Measurements from ENCODE around the gene ZNF609.

ZNF609 gene

GRCh38 chr15:64503197-64503596 is 42.8 kb downstream of the ZNF609 start:
- no peak for DNase-seq (ENCODE audit: low read depth in 2 of 2)

- no peak for DNase-seq (ENCODE audit: low read depth in 2 of 2)
Measured at GRCh38 chr15:64503640-64504039, 43.3 kb downstream of the ZNF609 start.

- peak; percentile 5 to 13 for DNase-seq (ENCODE audit: low read depth in 2 of 2)
Measured at GRCh38 chr15:64507293-64507802, 47.0 kb downstream of the ZNF609 start.

- no peak for DNase-seq (ENCODE audit: low read depth in 2 of 2)
Measured at GRCh38 chr15:64507845-64508244, 47.5 kb downstream of the ZNF609 start.

GRCh38 chr15:64513823-64514222 is 53.4 kb downstream of the ZNF609 start:
- no peak for DNase-seq (ENCODE audit: low read depth in 2 of 2)

GRCh38 chr15:64515196-64515595 is 54.8 kb downstream of the ZNF609 start:
- DNase-seq (ENCODE audit: low read depth in 2 of 2), result no peak

- DNase-seq (ENCODE audit: low read depth in 2 of 2), result no peak
Measured at GRCh38 chr15:64515825-64516224, 55.4 kb downstream of the ZNF609 start.

GRCh38 chr15:64519897-64520296 is 59.5 kb downstream of the ZNF609 start:
- DNase-seq (ENCODE audit: low read depth in 2 of 2), result no peak

- DNase-seq (ENCODE audit: low read depth in 2 of 2), result no peak
Measured at GRCh38 chr15:64521201-64521600, 60.8 kb downstream of the ZNF609 start.

- DNase-seq (ENCODE audit: low read depth in 2 of 2), result no peak
Measured at GRCh38 chr15:64521726-64522164, 61.4 kb downstream of the ZNF609 start.

- no peak for DNase-seq (ENCODE audit: low read depth in 2 of 2)
Measured at GRCh38 chr15:64522226-64522823, 61.9 kb downstream of the ZNF609 start.

GRCh38 chr15:64523240-64523639 is 62.9 kb downstream of the ZNF609 start:
- DNase-seq (ENCODE audit: low read depth in 2 of 2), result no peak

GRCh38 chr15:64524778-64525177 is 64.4 kb downstream of the ZNF609 start:
- DNase-seq (ENCODE audit: low read depth in 2 of 2), result no peak

GRCh38 chr15:64525828-64526530 is 65.6 kb downstream of the ZNF609 start:
- no peak for DNase-seq (ENCODE audit: low read depth in 2 of 2)

GRCh38 chr15:64527263-64527984 is 67.0 kb downstream of the ZNF609 start:
- no peak for DNase-seq (ENCODE audit: low read depth in 2 of 2)

- DNase-seq (ENCODE audit: low read depth in 2 of 2), result no peak
Measured at GRCh38 chr15:64528871-64529270, 68.5 kb downstream of the ZNF609 start.

GRCh38 chr15:64530472-64530871 is 70.1 kb downstream of the ZNF609 start:
- DNase-seq (ENCODE audit: low read depth in 2 of 2), result no peak

- no peak for DNase-seq (ENCODE audit: low read depth in 2 of 2)
Measured at GRCh38 chr15:64530918-64531317, 70.5 kb downstream of the ZNF609 start.

GRCh38 chr15:64532521-64533315 is 72.3 kb downstream of the ZNF609 start:
- DNase-seq (ENCODE audit: low read depth in 2 of 2), result no peak

- DNase-seq (ENCODE audit: low read depth in 2 of 2), result no peak
Measured at GRCh38 chr15:64535460-64536243, 75.3 kb downstream of the ZNF609 start.

- peak in 1 of 2 donors; percentile 8 for DNase-seq (ENCODE audit: low read depth in 2 of 2)
Measured at GRCh38 chr15:64536244-64536836, 76.0 kb downstream of the ZNF609 start.

Measured in stimulated activated CD8-positive, alpha-beta memory T cell treated with anti-CD3 and anti-CD28 coated beads, Interleukin-15, amount 100 ng/mL, for 4 hours (primary cell).